GM18526 (cell line): ENCODE measurements around the gene CACNA1G.

ENCODE experiments used
- POLR2A ChIP-seq: IDR thresholded peaks from 3 replicates; pipeline ENCODE4 v1.6.1; 2011; ENCODE audit not compliant: insufficient read length; ENCODE audit errors: extremely low read depth

CACNA1G gene

GRCh38 chr17:50660042-50660886 lies 99.7 kb downstream of the CACNA1G start:
- no peak for TF ChIP-seq POLR2A

GRCh38 chr17:50660887-50661345 lies 100.4 kb downstream of the CACNA1G start:
- TF ChIP-seq POLR2A = no peak

GRCh38 chr17:50661348-50661747 lies 100.8 kb downstream of the CACNA1G start:
- TF ChIP-seq POLR2A = no peak

GRCh38 chr17:50661795-50662391 lies 101.4 kb downstream of the CACNA1G start:
- TF ChIP-seq POLR2A = no peak

GRCh38 chr17:50662632-50663225 lies 102.2 kb downstream of the CACNA1G start:
- TF ChIP-seq POLR2A = no peak

GRCh38 chr17:50663812-50664374 lies 103.4 kb downstream of the CACNA1G start:
- no peak for TF ChIP-seq POLR2A

- TF ChIP-seq POLR2A = no peak
Observed at GRCh38 chr17:50664788-50665458, 104.4 kb downstream of the CACNA1G start.

- TF ChIP-seq POLR2A = no peak
Observed at GRCh38 chr17:50665838-50666237, 105.3 kb downstream of the CACNA1G start.

- no peak for TF ChIP-seq POLR2A
Observed at GRCh38 chr17:50666316-50666715, 105.8 kb downstream of the CACNA1G start.

- TF ChIP-seq POLR2A = no peak
Observed at GRCh38 chr17:50667259-50668024, 106.9 kb downstream of the CACNA1G start.

- TF ChIP-seq POLR2A = no peak
Observed at GRCh38 chr17:50668025-50668837, 107.7 kb downstream of the CACNA1G start.

- no peak for TF ChIP-seq POLR2A
Observed at GRCh38 chr17:50668838-50669581, 108.5 kb downstream of the CACNA1G start.

GRCh38 chr17:50672071-50672470 lies 111.6 kb downstream of the CACNA1G start:
- TF ChIP-seq POLR2A = no peak
